HG02870 (cell line): Measurements from ENCODE around the gene IFNA5.
A peak's percentile ranks its signal among the peaks of the same experiment; 100 is the strongest.

Source experiments
- ATAC-seq: cut with Tn5 transposase; IDR thresholded peaks from one replicate; pipeline ENCODE4 v1.9.1; 2021; ENCODE audit warnings: mild to moderate bottlenecking, moderate library complexity; ENCODE audit not compliant: unreplicated experiment

IFNA5 gene

DNA sequence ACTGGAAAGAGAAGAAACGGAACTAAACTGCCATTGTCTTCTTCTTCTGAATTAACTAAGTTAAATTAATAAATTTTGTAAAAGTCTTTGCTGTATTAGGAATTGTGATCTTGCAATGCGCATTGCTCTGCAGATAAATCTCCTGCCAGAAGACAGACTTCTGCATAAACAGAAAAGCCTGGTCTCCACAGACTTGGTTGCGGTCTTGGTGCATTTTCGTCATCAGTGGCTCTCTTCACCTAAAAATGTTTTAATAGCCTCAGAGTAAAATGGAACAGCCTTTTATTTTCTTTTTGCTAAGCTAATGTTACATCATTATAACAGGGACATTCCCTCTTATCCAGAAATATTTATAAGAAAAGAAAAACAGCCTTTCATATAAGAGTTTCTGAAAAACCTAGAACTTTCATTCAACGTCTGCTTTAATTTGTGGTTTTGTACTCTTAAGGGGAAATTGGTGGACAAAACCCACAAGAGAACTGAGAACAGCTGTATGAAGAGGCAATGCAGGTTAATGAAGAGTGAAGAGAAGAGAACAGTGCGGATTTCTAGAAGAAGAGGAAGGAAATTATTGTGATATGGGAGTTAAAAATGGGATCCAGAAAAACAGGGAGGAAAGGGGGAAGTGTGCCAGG, 10.1 kb downstream of the IFNA5 start:
- ATAC-seq, result peak; percentile 79

DNA sequence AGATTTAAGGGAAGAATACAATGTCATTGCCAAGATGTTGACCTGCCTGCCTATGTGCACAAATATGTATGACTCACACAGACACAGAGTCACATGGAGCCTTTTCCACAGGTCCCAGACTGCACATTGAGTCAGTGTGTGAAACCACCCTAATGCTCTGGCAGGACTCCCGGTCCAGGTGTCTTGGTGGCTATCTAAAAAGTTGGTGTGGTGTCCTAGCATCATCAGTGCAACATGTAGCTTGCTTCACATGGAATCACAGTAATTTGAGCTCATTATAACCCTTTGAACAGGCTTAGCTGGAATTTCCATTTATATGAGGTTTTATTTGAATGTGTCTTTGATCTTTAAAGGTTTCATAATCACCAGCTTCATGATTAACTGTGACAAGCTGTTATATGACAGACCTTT, 10.7 kb downstream of the IFNA5 start:
- peak; percentile 43 for ATAC-seq

- ATAC-seq, result no peak
These were observed 15.3 kb downstream of the IFNA5 start for GRCh38 chr9:21289848-21290247.

- ATAC-seq, result no peak
These were observed 17.8 kb downstream of the IFNA5 start for GRCh38 chr9:21287280-21287679.

DNA sequence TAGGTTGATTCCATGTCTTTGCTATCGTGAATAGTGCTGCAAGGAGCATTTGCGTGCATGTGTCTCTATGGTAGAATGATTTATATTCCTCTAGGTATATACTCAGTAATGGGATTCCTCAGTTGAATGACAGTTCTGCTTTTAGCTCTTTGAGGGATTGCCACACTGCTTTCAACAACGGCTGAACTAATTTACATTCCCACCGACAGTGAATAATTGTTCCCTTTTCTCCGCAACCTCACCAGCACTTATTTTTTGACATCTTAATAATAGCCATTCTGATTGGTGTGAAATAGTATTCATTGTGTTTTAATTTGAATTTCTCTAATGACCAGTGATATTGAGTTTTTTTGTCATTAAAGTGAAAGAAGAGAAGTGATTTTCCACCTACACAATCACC, 18.5 kb downstream of the IFNA5 start:
- ATAC-seq, result no peak

GRCh38 chr9:21286099-21286498, 19.0 kb downstream of the IFNA5 start:
- ATAC-seq, result no peak

GRCh38 chr9:21281275-21281674, 23.8 kb downstream of the IFNA5 start:
- ATAC-seq, result no peak

GRCh38 chr9:21268347-21268657, 36.8 kb downstream of the IFNA5 start:
- ATAC-seq, result no peak

GRCh38 chr9:21267485-21268346, 37.4 kb downstream of the IFNA5 start:
- peak; percentile 76 for ATAC-seq

- no peak for ATAC-seq
These were observed 38.2 kb downstream of the IFNA5 start for GRCh38 chr9:21266733-21267484.

DNA sequence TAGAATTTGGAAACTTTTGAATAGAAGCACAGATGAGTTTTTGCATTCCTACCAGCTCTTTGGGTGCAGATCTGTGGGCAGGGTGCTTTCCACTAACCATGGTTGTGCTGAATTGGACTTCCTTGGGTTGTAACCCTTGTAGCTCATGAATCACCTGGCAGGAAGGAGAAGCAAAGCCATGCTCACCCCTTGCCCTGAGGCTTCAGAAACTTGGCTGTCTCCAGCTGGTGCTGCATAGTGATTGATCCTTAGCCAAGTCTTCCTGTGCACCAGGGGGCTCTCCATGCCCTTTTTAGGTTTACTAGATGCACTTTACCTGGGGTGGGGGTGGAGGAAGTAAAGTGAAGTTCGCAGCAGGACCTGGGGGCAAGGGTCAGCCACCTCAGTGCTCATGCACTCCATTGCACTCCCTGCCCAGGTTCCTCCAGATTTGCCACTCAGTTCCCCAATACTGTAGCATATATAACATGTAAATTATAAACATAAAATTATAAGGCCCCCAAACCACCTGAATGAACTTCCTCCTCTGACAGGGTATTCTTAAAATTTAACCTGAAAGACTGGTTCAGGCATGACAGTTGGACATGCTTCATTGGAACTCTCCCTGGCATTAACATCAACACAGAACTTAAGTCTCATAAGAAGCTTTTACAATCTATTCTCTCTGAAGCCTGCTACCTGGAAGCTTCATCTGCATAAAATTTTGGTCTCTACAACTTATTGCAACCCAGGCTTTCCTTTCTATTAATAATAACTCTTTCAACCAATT, 39.5 kb downstream of the IFNA5 start:
- ATAC-seq, result no peak

DNA sequence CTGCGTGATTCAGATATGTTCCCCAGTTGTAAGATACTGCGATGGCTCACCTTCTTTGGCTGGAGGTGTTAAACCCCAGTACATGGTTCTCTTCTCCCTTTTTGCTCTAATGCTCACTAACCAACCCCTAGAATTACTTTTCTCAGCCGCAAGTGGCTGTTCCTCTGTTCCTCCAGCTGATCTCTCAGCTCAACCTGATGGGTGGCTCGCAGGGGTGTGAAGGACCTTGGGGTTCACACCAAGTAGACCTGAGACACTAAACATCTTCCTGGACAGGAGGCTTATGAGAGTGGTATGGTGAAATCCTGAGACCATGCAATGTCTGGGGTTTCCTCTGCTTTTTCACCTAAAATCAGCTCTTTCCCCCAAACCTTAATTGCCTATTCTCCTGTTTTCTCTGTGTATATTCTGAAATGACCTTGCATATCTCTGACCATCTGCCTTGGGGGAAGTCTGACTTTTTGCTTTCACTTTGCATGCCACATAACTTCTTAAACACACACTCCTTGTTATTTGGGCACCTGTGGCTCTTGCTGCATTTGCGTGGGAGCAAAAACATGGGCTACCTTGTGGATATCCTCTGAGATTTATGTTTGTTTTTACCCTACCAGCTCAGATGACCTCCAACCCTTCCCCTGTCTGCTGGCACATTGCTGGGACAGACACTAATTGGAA, 49.4 kb downstream of the IFNA5 start:
- ATAC-seq, result no peak
